ENCODE results near the gene MRPL45. TPM values are rescaled to one million over a fixed set of nuclear protein-coding genes. Genes with fewer than 3 reads are reported as not detected.

The MRPL45 gene
- total RNA-seq, 1 donor from 2014 or later = 25.7 TPM

DNA sequence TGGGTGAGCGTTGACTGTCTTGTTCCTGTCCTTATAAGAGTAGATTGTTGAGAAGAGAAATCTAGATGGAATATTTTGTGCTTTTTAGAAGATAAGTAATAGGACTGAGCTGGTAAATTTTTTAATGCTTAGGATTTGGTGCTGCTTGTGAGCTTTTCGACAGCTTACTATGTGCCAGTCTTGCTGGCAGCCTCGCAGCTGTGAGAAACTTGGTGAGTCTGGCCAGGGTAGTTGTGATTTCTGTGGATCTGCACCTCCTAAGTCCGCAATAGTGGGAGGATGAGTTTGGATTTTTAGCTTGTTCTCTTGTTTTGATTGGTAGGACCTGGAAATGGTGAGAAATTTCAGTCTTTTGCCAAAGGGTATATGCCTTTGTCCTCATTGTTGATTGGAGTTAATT, 58.3 kb downstream of the MRPL45 start:
- Histone ChIP-seq H3K27ac (no peak overlapping the region), H3K27me3 (no peaks in the 10 kb centered on the region)
- intact Hi-C loops (cut with DNase I) = no loop called here

DNA sequence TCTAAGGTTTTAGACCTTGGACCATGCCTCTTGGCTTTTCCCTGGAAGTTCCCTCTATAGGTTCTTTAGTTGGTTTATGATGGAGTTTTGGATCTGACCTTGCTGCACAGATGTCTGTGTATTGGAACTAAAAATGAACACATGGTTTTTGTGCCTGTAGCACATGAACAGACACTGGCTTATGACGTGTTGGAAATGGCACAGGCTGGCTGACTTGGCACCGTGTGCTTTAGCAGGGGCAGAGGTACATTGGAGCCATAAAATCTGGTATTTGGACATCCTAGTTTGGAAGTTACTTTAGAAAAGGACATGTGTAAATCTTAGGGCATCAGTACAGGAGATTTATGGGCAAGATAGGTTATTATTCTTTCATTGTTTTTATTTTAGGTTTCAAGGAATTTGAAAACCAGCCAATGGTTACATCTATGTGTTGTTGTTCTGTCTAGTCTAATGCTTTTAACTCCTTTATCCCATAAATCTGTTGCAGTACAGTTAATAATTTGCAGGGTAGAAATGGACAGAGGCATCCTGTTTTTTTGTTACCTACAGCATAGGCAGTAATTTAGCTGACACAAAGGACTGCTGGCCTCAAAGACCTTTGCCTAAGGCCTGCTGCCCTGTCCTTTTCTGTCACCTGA, 60.6 kb downstream of the MRPL45 start:
- H3K4me1 ChIP-seq = peaks cover 33% of the 10 kb centered on the region
- TF ChIP-seq, protein P1, sequence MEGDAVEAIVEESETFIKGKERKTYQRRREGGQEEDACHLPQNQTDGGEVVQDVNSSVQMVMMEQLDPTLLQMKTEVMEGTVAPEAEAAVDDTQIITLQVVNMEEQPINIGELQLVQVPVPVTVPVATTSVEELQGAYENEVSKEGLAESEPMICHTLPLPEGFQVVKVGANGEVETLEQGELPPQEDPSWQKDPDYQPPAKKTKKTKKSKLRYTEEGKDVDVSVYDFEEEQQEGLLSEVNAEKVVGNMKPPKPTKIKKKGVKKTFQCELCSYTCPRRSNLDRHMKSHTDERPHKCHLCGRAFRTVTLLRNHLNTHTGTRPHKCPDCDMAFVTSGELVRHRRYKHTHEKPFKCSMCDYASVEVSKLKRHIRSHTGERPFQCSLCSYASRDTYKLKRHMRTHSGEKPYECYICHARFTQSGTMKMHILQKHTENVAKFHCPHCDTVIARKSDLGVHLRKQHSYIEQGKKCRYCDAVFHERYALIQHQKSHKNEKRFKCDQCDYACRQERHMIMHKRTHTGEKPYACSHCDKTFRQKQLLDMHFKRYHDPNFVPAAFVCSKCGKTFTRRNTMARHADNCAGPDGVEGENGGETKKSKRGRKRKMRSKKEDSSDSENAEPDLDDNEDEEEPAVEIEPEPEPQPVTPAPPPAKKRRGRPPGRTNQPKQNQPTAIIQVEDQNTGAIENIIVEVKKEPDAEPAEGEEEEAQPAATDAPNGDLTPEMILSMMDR (IDR thresholded peaks at IDR 0.05) = no peak

More for the DNA sequence above, 58.3 kb downstream of the MRPL45 start:
- Histone ChIP-seq H3K9me3 (no peaks in the 10 kb centered on the region), H3K4me3 (no peak overlapping the region), H3K4me1 (peaks cover 30% of the 10 kb centered on the region), H3K36me3 (no peaks in the 10 kb centered on the region)
- TF ChIP-seq, protein P1 (IDR thresholded peaks at IDR 0.05) = no peak
- ATAC-seq (no peak), DNase-seq (no peak)

DNA sequence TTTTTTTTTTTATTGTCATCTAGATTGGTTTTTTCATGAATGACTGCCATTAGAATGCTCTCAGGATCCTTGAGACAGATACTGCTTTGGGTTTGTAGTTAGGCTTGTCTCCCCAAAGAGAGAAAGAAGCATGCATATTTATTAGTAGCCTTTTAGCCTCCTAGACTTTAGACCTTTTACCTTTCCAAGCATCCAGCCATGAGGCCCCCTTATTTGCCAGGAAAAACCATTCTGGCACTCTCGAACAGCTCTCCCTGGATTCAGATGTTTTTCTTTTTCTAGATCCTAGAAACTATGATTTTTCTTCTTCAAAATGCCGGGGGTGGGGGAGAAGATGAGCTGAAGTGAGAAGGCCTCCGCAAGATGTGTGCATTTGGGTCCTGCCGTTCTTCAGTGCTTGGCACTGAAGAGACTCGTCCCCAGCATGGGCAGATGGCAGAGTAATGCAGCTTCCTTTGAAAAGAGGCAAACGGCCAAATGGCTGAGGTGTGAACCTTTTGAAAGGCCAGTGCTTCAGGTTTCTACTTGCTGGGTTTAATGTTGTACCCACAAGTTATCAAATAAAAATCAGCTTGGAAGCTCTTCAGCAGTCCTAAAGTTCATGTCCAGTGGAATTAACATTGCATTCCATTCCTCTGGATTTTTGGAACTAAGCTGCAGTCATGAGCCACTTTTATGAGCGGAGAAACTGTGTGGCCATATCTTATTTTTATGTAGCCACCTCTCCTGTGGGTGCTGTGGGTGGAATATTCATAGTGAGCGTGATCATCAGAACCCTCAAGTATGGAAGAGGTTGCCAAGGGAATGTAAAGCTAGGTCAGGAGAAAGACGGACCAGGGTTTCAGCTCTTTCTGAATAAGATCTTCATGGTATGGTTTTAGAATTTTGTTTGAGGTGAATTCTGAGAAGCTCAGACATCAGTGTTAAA, 61.9 kb downstream of the MRPL45 start:
- no peaks in the 10 kb centered on the region for H3K27me3 ChIP-seq
- ATAC-seq = no peak
- intact Hi-C loops (cut with DNase I) = no loop called here
- H3K4me1 ChIP-seq = peaks cover 24% of the 10 kb centered on the region
- H3K4me3 ChIP-seq = no peak overlapping the region
- no peak overlapping the region for H3K27ac ChIP-seq
- no peak for DNase-seq
- H3K9me3 ChIP-seq = no peaks in the 10 kb centered on the region
- TF ChIP-seq, protein P1 (IDR thresholded peaks at IDR 0.05) = no peak
- H3K36me3 ChIP-seq = peaks cover 14% of the 10 kb centered on the region

More for the DNA sequence above, 60.6 kb downstream of the MRPL45 start:
- Histone ChIP-seq H3K27me3 (no peaks in the 10 kb centered on the region), H3K36me3 (peaks cover 1% of the 10 kb centered on the region), H3K4me3 (no peak overlapping the region), H3K27ac (no peak overlapping the region), H3K9me3 (no peaks in the 10 kb centered on the region)
- no peak for DNase-seq
- intact Hi-C loops (cut with DNase I) = no loop called here
- ATAC-seq = no peak

DNA sequence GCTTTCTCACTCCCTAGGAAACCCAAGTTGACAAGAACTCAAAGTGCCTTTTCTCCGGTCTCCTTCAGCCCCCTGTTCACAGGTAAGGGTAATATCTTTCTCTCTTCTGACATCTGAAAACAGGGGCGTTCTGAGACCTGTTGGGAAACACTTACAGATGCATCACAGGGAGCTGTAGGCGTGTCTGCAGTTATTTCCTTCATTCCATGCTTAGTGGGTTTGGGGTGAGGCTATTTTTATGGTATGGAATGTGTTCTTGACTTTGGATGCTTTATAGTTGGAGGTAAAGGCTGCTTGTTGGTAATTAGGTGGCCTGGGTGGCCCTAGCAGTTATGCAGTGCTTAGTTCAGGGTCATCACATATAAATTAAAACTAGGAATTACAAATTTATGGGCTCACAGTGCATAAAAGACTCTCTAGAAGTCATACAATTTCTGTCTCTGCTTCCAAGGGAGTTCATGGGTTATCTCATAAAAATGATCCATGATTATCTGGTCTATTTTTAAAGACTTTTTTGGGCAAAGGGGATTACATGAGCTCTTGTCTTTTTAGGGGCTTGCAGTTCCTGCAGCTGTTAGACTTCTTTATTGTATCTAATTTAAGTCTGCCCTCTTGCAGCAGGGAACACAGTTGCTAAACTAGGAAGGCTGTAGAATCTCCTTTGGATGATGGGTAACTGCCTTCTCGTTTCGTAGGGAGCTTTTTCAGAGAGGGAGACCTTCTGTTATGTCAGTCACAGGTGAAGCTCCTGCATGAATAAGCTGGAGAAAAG, 64.9 kb downstream of the MRPL45 start:
- TF ChIP-seq, protein P1 (IDR thresholded peaks at IDR 0.05) = no peak
- ATAC-seq (no peak), DNase-seq (no peak)
- Histone ChIP-seq H3K27ac (no peak overlapping the region), H3K27me3 (no peaks in the 10 kb centered on the region), H3K4me3 (no peak overlapping the region), H3K4me1 (peaks cover 12% of the 10 kb centered on the region), H3K36me3 (peaks cover 38% of the 10 kb centered on the region), H3K9me3 (no peaks in the 10 kb centered on the region)
- intact Hi-C loops (cut with DNase I) = no loop called here

DNA sequence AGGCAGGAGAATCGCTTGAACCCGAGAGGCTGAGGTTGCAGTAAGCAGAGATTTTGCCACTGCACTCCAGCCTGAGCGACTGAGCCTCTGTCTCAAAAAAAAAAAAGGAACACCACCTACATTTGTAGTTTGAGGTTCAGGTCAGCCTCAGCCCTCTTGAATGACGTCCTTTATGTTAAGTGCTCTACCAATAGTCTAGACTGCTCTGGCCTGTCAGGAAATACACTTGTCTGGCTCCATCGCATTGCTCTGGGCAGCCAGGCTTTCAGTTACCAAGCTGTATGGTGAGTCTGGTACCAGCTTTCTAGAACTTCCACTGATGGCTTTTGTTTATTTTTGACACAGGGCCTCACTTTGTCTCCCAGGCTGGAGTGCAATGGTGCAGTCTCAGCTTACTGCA, 66.0 kb downstream of the MRPL45 start:
- TF ChIP-seq, protein P1 (IDR thresholded peaks at IDR 0.05) = no peak
- Histone ChIP-seq H3K4me3 (no peak overlapping the region), H3K4me1 (peaks cover 12% of the 10 kb centered on the region), H3K27ac (no peak overlapping the region), H3K36me3 (peaks cover 50% of the 10 kb centered on the region), H3K9me3 (no peaks in the 10 kb centered on the region), H3K27me3 (no peaks in the 10 kb centered on the region)
- DNase-seq = no peak
- intact Hi-C loops (cut with DNase I) = no loop called here
- ATAC-seq = peak; percentile 62
